Spleen (tissue), 11 donors: ENCODE data around the gene SLC35C1. TPM values are rescaled to one million over a fixed set of nuclear protein-coding genes. Genes with fewer than 3 reads are reported as not detected.

Experiments
- DNase-seq: peaks from one replicate; pipeline ENCODE4 v3.0.0-alpha.2; 2020
- H3K27ac ChIP-seq, 8 donors: fragments of 200-600 bp; sonication (generic) in 7 of 8; 1 replicate in 4 of 8; 2 replicates in 4 of 8; pipeline versions ENCODE4 v1.5.0 to v1.8.0; 2016 to 2021; ENCODE audit warnings: inconsistent platforms in 4 of 8, mild to moderate bottlenecking in 4 of 8, moderate library complexity in 1 of 8
- H3K27me3 ChIP-seq, 7 donors: fragments of 200-600 bp; sonication (generic) in 6 of 7; replicated peaks in 1 of 7; 1 replicate in 4 of 7; 2 replicates in 3 of 7; pipeline versions ENCODE4 v1.5.0 to v1.8.0; 2016 to 2021; ENCODE audit warnings: inconsistent platforms in 3 of 7, mild to moderate bottlenecking in 1 of 7
- H3K36me3 ChIP-seq, 6 donors: fragments of 200-600 bp; sonication (generic) in 5 of 6; 1 replicate in 4 of 6; 2 replicates in 2 of 6; pipeline versions ENCODE4 v1.5.0 to v1.8.0; 2016 to 2021; ENCODE audit warnings: inconsistent platforms in 2 of 6
- H3K4me1 ChIP-seq, 6 donors: fragments of 200-600 bp; sonication (generic) in 5 of 6; 1 replicate in 3 of 6; 2 replicates in 3 of 6; pipeline versions ENCODE4 v1.5.0 to v1.8.0; 2016 to 2021; ENCODE audit warnings: inconsistent platforms in 3 of 6
- H3K4me3 ChIP-seq, 8 donors: fragments of 200-600 bp; sonication (generic) in 7 of 8; 1 replicate in 4 of 8; 2 replicates in 4 of 8; pipeline versions ENCODE4 v1.5.0 to v1.8.0; 2016 to 2021; ENCODE audit warnings: inconsistent platforms in 4 of 8, mild to moderate bottlenecking in 4 of 8, moderate library complexity in 2 of 8
- H3K9me3 ChIP-seq, 8 donors: fragments of 200-600 bp; sonication (generic) in 7 of 8; 1 replicate in 4 of 8; 2 replicates in 4 of 8; pipeline versions ENCODE4 v1.5.0 to v1.8.0; 2016 to 2021; ENCODE audit warnings: inconsistent platforms in 4 of 8
- CTCF ChIP-seq, 11 experiments: fragments of 200-600 bp in 7 of 11; fragments of 450-650 bp in 4 of 11; sonication (generic) in 4 of 11; IDR thresholded peaks in 8 of 11; conservative IDR thresholded peaks in 3 of 11; 1 replicate in 7 of 11; 2 replicates in 4 of 11; pipeline versions ENCODE4 v1.4.0 to v1.8.0; 2016 to 2021; ENCODE audit warnings: antibody characterized with exemption in 11 of 11, inconsistent platforms in 4 of 11, mild to moderate bottlenecking in 1 of 11
- POLR2A ChIP-seq, 3 donors: fragments of 450-650 bp; IDR thresholded peaks; one replicate each; pipeline ENCODE4 v1.5.1; 2017; ENCODE audit warnings: antibody characterized with exemption in 3 of 3, mild to moderate bottlenecking in 1 of 3
- POLR2AphosphoS5 ChIP-seq, 3 donors: sonication (generic); formaldehyde crosslinking; IDR thresholded peaks; one replicate each; pipeline ENCODE4 v1.5.1; 2017; ENCODE audit warnings: antibody characterized with exemption in 3 of 3
- WGBS, 5 donors: extraction: QIAGEN DNeasy Blood & Tissue Kit in 3 of 5; methylation state at CpG; one replicate each; pipeline versions ENCODE4 v1.1.5 to v1.1.7; 2013 to 2018; 5-methylcytosine and 5-hydroxymethylcytosine counted together
- intact Hi-C: fragments of 100-400 bp; cut with DNase I; formaldehyde crosslinking; loops from one replicate; pipeline ENCODE4 v1.15.0; 2023; ENCODE audit warnings: low total_unique reads
- polyA plus RNA-seq, 3 donors: library from polyadenylated mRNA; stranded (reverse); fragments of 200-250 nt; gene quantifications; one replicate each; pipeline ENCODE4 v1.2.1, GENCODE V29; 2013
- total RNA-seq, 7 donors: library from RNA; depleted of rRNA in 3 of 7; stranded (reverse); fragments of >200 nt in 3 of 7; fragmentation: NEBNext Ultra II Directional in 4 of 7; extraction: Animal tissue kit (Norgen Biotek cat#: 25700) in 4 of 7; gene quantifications; one replicate each; pipeline versions ENCODE4 v1.1.0 to v1.2.1, GENCODE V29; 2016 to 2021
- donor health status: healthy with polysubstance abuse.
- donor health status: DM: no; HTN: no; CAD: no; lungs with moderate emphysema.
- donor health status: DM: no; HTN: no; CAD: no.
- donor health status: Bipolar disorder and iron deficiency.
- donor health status: healthy.
- donor health status: DM: no; HTN: no; CAD: no.
- donor health status: DM: yes; HTN: yes; CAD: no.

The SLC35C1 gene
- total and polyA plus RNA-seq, 10 donors = 2.8 to 14.2 (median 10.4) TPM

DNA sequence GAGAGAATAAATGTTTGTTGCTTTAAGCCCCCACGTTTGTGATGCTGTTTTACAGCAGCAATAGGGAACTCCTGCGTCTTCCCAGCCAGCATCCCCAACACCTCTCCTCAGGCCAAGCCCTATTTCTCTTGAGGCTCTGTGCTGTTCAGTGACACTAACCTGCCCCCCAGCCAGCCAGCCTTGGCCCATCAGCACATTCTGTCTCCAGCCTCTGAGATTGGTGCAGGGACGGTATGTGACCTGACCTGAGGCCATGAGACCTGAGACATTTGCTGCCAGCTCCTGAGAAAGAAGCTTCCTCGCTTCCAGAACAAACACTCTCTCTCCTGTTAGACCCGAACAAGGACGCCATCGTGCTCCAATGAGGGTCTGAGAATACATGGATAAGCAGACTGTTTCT is 38.5 kb upstream of the SLC35C1 start:
- Histone ChIP-seq H3K9me3 (no peaks in the 10 kb centered on the region), H3K36me3 (no peaks in the 10 kb centered on the region), H3K4me3 (no peak overlapping the region), H3K4me1 (peaks cover 0 to 9% (median 6%) of the 10 kb centered on the region in 6 donors), H3K27me3 (peaks cover 0 to 22% (median 0%) of the 10 kb centered on the region in 7 donors), H3K27ac (no peak overlapping the region)
- TF ChIP-seq POLR2AphosphoS5 (IDR thresholded peaks at IDR 0.05) = no peak
- TF ChIP-seq POLR2A (IDR thresholded peaks at IDR 0.05) = no peak
- TF ChIP-seq CTCF (IDR thresholded peaks at IDR 0.05 in 8 of 11, conservative IDR thresholded peaks at IDR 0.05 in 3 of 11) = no peak
- WGBS, 5 donors = 69 to 82% (median 72%) methylated on average over 7 of the region's 7 CpGs
- intact Hi-C loops = no loop called here
- DNase-seq = no peak

DNA sequence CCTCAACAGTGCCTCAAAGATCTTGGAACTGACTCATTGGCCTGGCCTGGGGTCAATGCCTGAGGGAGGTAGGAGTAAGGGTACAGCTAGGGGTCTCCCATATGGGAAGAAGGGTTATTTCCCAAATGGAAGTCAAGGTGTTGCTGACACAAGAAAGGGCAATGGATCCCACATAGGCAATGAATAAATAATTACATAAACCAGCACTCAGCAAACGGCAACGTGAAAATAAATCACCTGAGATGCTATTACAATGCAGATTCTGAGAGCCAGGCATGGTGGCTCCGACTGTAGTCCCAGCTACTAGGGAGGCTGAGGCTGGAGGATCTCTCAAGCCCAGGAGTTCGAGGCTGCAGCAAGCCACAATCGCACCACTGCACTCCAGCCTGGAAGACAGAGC is 36.5 kb upstream of the SLC35C1 start:
- Histone ChIP-seq H3K9me3 (no peaks in the 10 kb centered on the region), H3K4me1 (peaks cover 4 to 28% (median 18%) of the 10 kb centered on the region in 6 donors), H3K4me3 (no peak overlapping the region), H3K27ac (no peak overlapping the region), H3K27me3 (peaks cover 0 to 16% (median 0%) of the 10 kb centered on the region in 7 donors), H3K36me3 (no peaks in the 10 kb centered on the region)
- no peak for TF ChIP-seq POLR2A (IDR thresholded peaks at IDR 0.05)
- intact Hi-C loops = no loop called here
- 74 to 88% (median 85%) methylated on average over 5 of the region's 5 CpGs for WGBS, 5 donors
- no peak for DNase-seq

DNA sequence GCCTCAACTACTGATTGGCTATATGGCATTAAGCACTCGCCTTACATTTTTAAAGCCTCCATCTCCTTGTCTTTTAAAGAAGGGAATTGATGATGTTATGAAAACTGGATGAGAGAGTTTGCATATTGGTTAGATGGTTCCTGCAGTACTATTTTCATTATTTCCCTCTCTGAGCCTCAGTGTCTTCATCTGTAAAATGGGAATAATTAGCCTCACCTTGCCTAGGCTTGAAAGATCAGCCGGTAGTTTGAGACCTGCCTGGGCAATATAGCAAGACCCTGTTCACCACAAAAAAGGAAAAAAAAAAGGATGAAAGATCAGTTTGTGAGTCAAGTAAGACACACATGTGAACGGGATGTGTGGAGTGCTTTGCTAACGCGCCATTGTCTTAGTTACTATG is 35.0 kb upstream of the SLC35C1 start:
- intact Hi-C loops = loop anchor here (10.0 kb wide), 1 partner anchor 425 kb away; no protein-coding TSS in a partner anchor
- Histone ChIP-seq H3K9me3 (no peaks in the 10 kb centered on the region), H3K27ac (no peak overlapping the region), H3K4me1 (peaks cover 4 to 28% (median 18%) of the 10 kb centered on the region in 6 donors), H3K36me3 (no peaks in the 10 kb centered on the region), H3K27me3 (peaks cover 0 to 11% (median 0%) of the 10 kb centered on the region in 7 donors), H3K4me3 (no peak overlapping the region)
- DNase-seq = no peak
- TF ChIP-seq CTCF (IDR thresholded peaks at IDR 0.05 in 8 of 11, conservative IDR thresholded peaks at IDR 0.05 in 3 of 11) = no peak
- no peak for TF ChIP-seq POLR2AphosphoS5 (IDR thresholded peaks at IDR 0.05)
- TF ChIP-seq POLR2A (IDR thresholded peaks at IDR 0.05) = no peak
- WGBS, 5 donors = 85 to 97% (median 94%) methylated on average over 5 of the region's 5 CpGs

- DNase-seq = peak; percentile 89
- intact Hi-C loops = loop anchor here (10.0 kb wide), 1 partner anchor 426 kb away; no protein-coding TSS in a partner anchor
- H3K36me3 ChIP-seq = no peaks in the 10 kb centered on the region
- TF ChIP-seq POLR2A (IDR thresholded peaks at IDR 0.05) = no peak
- TF ChIP-seq POLR2AphosphoS5 (IDR thresholded peaks at IDR 0.05) = no peak
- TF ChIP-seq CTCF (IDR thresholded peaks at IDR 0.05 in 8 of 11, conservative IDR thresholded peaks at IDR 0.05 in 3 of 11) = peak; percentile 74 to 89 (median 86)
- peaks cover 4 to 28% (median 18%) of the 10 kb centered on the region in 6 donors for H3K4me1 ChIP-seq
- no peaks in the 10 kb centered on the region for H3K9me3 ChIP-seq
- H3K4me3 ChIP-seq = peak overlapping the region; percentile 45 to 85 (median 56)
- peak overlapping the region in 7 of 8 donors; percentile 52 to 74 (median 69) for H3K27ac ChIP-seq
- peaks cover 0 to 11% (median 0%) of the 10 kb centered on the region in 7 donors for H3K27me3 ChIP-seq
- 5 to 7% (median 6%) methylated on average over 7 to 18 of the region's 18 CpGs for WGBS, 5 donors
These were observed 33.8 kb upstream of the SLC35C1 start for GRCh38 chr11:45771193-45771565.
